CD4-positive, alpha-beta T cell (primary cell): ENCODE measurements around the gene NPLOC4. TPM values are rescaled to one million over a fixed set of nuclear protein-coding genes. Genes with fewer than 3 reads are reported as not detected.
"Not testable (repeated sequence)": the region's sequence is repeated elsewhere in the genome, so short reads cannot be mapped to it uniquely, and the experiment has no call there.

Source experiments
- ATAC-seq: fragments of 200-7000 bp; cut with Tn5 transposase; one replicate; pipeline ENCODE4 v1.10.0; 2022; ENCODE audit warnings: mild to moderate bottlenecking; ENCODE audit not compliant: poor library complexity
- CTCF ChIA-PET: fragments of 350-600 bp; sonication (Branson Sonifier 250); formaldehyde crosslinking; loops from one replicate; lab custom pipeline; 2021; ENCODE audit warnings: antibody characterized with exemption, inconsistent platforms; lab: Charles Lee
- POLR2A ChIA-PET: fragments of 350-600 bp; sonication (Branson Sonifier 250); formaldehyde crosslinking; loops from one replicate; lab custom pipeline; 2021; ENCODE audit warnings: antibody characterized with exemption, inconsistent platforms; lab: Charles Lee
- DNase-seq, 14 experiments: peaks; one replicate each; pipeline ENCODE4 v3.0.0-alpha.2; 2013 to 2020; ENCODE audit warnings: mixed read lengths in 2 of 14
- H3K27ac ChIP-seq, 2 donors: one replicate each; pipeline versions ENCODE4 v1.5.1 to v1.7.0; 2013; ENCODE audit warnings: low read length in 2 of 2, low read depth in 1 of 2, mild to moderate bottlenecking in 1 of 2
- H3K27me3 ChIP-seq, 2 experiments: 1 replicate in 1 of 2; 2 replicates in 1 of 2; pipeline versions ENCODE4 v1.6.1 to v1.7.0; 2013; ENCODE audit warnings: low read length in 2 of 2, control low read depth in 1 of 2, mild to moderate bottlenecking in 1 of 2, moderate library complexity in 1 of 2; ENCODE audit not compliant: insufficient read depth in 2 of 2, control insufficient read depth in 1 of 2
- H3K36me3 ChIP-seq: one replicate; pipeline ENCODE4 v1.6.1; 2013; ENCODE audit warnings: low read length, control low read depth; ENCODE audit not compliant: insufficient read depth
- H3K4me1 ChIP-seq: one replicate; pipeline ENCODE4 v1.6.1; 2013; ENCODE audit warnings: low read length, control low read depth; ENCODE audit not compliant: insufficient read depth
- H3K4me3 ChIP-seq: one replicate; pipeline ENCODE4 v1.5.1; 2013; ENCODE audit warnings: mild to moderate bottlenecking, low read length, moderate library complexity
- H3K9me3 ChIP-seq, 2 experiments: 1 replicate in 1 of 2; 2 replicates in 1 of 2; pipeline versions ENCODE4 v1.6.1 to v1.7.0; 2013; ENCODE audit warnings: low read length in 2 of 2, mild to moderate bottlenecking in 2 of 2, control low read depth in 1 of 2, moderate library complexity in 1 of 2; ENCODE audit not compliant: control insufficient read depth in 1 of 2, insufficient read depth in 1 of 2
- H3K27ac Mint-ChIP-seq: one replicate; pipeline ENCODE4 v1.8.0; 2020; ENCODE audit warnings: mixed read lengths
- H3K27me3 Mint-ChIP-seq: one replicate; pipeline ENCODE4 v1.8.0; 2021; ENCODE audit warnings: mixed read lengths
- H3K36me3 Mint-ChIP-seq: one replicate; pipeline ENCODE4 v1.8.0; 2021; ENCODE audit warnings: low read depth, mixed read lengths
- H3K4me1 Mint-ChIP-seq: one replicate; pipeline ENCODE4 v1.8.0; 2021; ENCODE audit warnings: low read depth, mixed read lengths
- H3K4me3 Mint-ChIP-seq: one replicate; pipeline ENCODE4 v1.8.0; 2020; ENCODE audit warnings: mild to moderate bottlenecking, mixed read lengths
- H3K9me3 Mint-ChIP-seq: one replicate; pipeline ENCODE4 v1.8.0; 2020; ENCODE audit warnings: mixed read lengths
- intact Hi-C, 2 experiments: fragments of 100-400 bp; cut with DNase I in 1 of 2; cut with micrococcal nuclease in 1 of 2; formaldehyde crosslinking; loops; one replicate each; pipeline versions ENCODE4 v1.15.1 to v1.9.0; 2023 to 2025; cut with DNase I, micrococcal nuclease
- total RNA-seq, 174 experiments: library from RNA in 2 of 174; stranded (reverse) in 2 of 174; gene quantifications; one replicate each; pipeline ENCODE4 v1.2.3 and lab custom pipeline; 2021 to 2026
- TF ChIP-seq, protein P1 (sequence below): fragments of 200-600 bp; IDR thresholded peaks from one replicate; pipeline ENCODE4 v1.8.0; 2022; ENCODE audit warnings: antibody characterized with exemption, mild to moderate bottlenecking

The NPLOC4 gene
- total RNA-seq, 2 experiments from 2014 or later, result 61.0 to 62.4 TPM

DNA sequence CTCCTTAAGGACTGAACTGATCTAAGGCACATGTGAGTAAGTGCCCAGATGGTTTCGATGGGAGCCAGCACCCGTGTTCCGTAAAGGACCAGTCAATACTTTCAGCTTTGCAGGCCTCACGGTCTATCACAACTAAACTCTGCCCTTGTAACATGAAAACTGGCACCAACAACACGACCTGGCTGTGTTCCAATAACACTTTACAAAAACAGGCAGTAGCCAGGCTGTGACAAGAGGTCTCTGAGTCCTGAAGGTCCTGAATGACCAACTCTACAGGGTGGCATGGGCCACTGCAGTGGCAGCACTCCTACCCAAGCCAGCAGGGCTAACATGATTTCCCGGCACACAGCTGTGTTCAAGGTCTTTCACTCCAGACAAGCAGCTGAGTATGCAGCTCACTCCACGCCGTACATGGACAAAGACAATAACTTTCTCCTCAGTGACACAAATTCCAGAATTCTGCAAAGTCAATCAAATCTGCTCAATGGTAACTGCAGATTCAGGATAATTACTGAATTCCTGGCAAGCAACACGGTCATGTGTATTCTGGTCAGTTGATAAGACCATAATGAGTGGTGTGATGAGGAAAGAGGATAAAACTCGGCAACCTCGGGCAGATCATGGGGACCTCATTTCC lies 15.3 kb downstream of the NPLOC4 start:
- Histone ChIP-seq H3K27me3 (no peaks in the 10 kb centered on the region), H3K27ac (no peak overlapping the region), H3K9me3 (peaks cover 0 to 3% of the 10 kb centered on the region in 2 experiments), H3K4me1 (no peaks in the 10 kb centered on the region), H3K4me3 (no peak overlapping the region), H3K36me3 (peaks cover 60% of the 10 kb centered on the region)
- H3K9me3 Mint-ChIP-seq, result no peaks in the 10 kb centered on the region
- no peaks in the 10 kb centered on the region for H3K27me3 Mint-ChIP-seq
- TF ChIP-seq, protein P1, sequence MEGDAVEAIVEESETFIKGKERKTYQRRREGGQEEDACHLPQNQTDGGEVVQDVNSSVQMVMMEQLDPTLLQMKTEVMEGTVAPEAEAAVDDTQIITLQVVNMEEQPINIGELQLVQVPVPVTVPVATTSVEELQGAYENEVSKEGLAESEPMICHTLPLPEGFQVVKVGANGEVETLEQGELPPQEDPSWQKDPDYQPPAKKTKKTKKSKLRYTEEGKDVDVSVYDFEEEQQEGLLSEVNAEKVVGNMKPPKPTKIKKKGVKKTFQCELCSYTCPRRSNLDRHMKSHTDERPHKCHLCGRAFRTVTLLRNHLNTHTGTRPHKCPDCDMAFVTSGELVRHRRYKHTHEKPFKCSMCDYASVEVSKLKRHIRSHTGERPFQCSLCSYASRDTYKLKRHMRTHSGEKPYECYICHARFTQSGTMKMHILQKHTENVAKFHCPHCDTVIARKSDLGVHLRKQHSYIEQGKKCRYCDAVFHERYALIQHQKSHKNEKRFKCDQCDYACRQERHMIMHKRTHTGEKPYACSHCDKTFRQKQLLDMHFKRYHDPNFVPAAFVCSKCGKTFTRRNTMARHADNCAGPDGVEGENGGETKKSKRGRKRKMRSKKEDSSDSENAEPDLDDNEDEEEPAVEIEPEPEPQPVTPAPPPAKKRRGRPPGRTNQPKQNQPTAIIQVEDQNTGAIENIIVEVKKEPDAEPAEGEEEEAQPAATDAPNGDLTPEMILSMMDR, result no peak
- ChIA-PET CTCF (interaction anchor here (0.5 kb wide), 1 partner anchor 123 kb away, joined by 4 read pairs; no protein-coding TSS in a partner anchor), POLR2A (no interaction called here)
- ATAC-seq, result no peak
- no peak overlapping the region for H3K4me3 Mint-ChIP-seq
- peaks cover 9% of the 10 kb centered on the region for H3K4me1 Mint-ChIP-seq
- H3K27ac Mint-ChIP-seq, result no peak overlapping the region
- no peak for DNase-seq
- peaks cover 65% of the 10 kb centered on the region for H3K36me3 Mint-ChIP-seq
- intact Hi-C loops, result no loop called here

DNA sequence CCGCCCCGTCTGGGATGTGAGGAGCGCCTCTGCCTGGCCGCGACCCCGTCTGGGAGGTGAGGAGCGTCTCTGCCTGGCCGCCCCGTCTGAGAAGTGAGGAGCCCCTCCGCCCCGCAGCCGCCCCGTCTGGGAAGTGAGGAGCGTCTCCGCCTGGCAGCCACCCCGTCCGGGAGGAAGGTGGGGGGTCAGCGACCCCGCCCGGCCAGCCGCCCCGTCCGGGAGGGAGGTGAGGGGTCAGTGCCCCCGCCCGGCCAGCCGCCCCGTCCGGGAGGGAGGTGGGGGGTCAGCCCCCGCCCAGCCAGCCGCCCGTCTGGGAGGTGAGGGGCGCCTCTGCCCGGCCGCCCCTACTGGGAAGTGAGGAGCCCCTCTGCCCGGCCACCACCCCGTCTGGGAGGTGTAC lies 18.6 kb downstream of the NPLOC4 start:
- H3K9me3 ChIP-seq, H3K27ac Mint-ChIP-seq, H3K4me3 ChIP-seq, H3K27me3 ChIP-seq, H3K4me3 Mint-ChIP-seq, ATAC-seq, POLR2A ChIA-PET, H3K9me3 Mint-ChIP-seq, H3K27me3 Mint-ChIP-seq, intact Hi-C loops, DNase-seq, H3K27ac ChIP-seq, CTCF ChIA-PET: not testable (repeated sequence)
- Mint-ChIP-seq H3K36me3 (peaks cover 58% of the 10 kb centered on the region), H3K4me1 (peaks cover 24% of the 10 kb centered on the region)
- H3K36me3 ChIP-seq, result peaks cover 53% of the 10 kb centered on the region
- peaks cover 13% of the 10 kb centered on the region for H3K4me1 ChIP-seq

DNA sequence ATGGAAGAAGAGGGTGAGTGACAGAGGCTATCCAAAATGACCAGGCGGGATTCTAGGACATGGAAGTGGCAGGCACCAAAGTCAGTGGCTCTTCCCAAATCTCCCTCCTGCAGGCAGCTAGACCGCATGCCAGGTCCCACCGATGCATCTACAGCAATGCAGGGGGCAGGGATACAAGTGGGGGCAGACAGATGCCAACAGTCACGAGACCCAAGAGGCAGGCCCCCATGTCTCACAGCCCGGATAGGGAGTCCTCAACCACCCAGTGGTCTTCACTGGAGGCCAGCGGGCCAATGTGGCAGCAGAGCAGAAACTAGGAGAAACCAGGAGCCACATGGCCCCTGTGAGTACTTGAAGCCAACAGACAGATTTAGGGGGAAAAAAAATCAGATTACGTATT lies 20.0 kb downstream of the NPLOC4 start:
- Histone ChIP-seq H3K9me3 (no peaks in the 10 kb centered on the region), H3K36me3 (peaks cover 56% of the 10 kb centered on the region), H3K4me1 (peaks cover 13% of the 10 kb centered on the region), H3K4me3 (no peak overlapping the region), H3K27ac (no peak overlapping the region), H3K27me3 (no peaks in the 10 kb centered on the region)
- CTCF ChIA-PET, result no interaction called here
- POLR2A ChIA-PET, result no interaction called here
- Mint-ChIP-seq H3K4me3 (no peak overlapping the region), H3K27me3 (no peaks in the 10 kb centered on the region), H3K9me3 (no peaks in the 10 kb centered on the region), H3K27ac (no peak overlapping the region), H3K4me1 (peaks cover 24% of the 10 kb centered on the region), H3K36me3 (peaks cover 68% of the 10 kb centered on the region)
- DNase-seq (no peak), ATAC-seq (no peak)
- intact Hi-C loops, result no loop called here
- TF ChIP-seq, protein P1, result no peak
